ENCODE measurements around the gene RDH8.

The RDH8 gene

GRCh38 chr19:10036601-10037071, 23.4 kb downstream of the RDH8 start:
- TF ChIP-seq ZFX (IDR thresholded peaks at IDR 0.05; ENCODE audit: borderline replicate concordance) = no peak
- no peak for TF ChIP-seq CTCF (IDR thresholded peaks at IDR 0.05)
- no peak overlapping the region for H3K27ac ChIP-seq

GRCh38 chr19:10037367-10037766, 24.1 kb downstream of the RDH8 start:
- no peak overlapping the region for H3K27ac ChIP-seq
- TF ChIP-seq ZFX (IDR thresholded peaks at IDR 0.05; ENCODE audit: borderline replicate concordance) (no peak), CTCF (IDR thresholded peaks at IDR 0.05) (no peak)

GRCh38 chr19:10037809-10038208, 24.5 kb downstream of the RDH8 start:
- no peak for TF ChIP-seq CTCF (IDR thresholded peaks at IDR 0.05)
- no peak overlapping the region for H3K27ac ChIP-seq

- TF ChIP-seq CTCF (IDR thresholded peaks at IDR 0.05) (no peak), ZFX (IDR thresholded peaks at IDR 0.05; ENCODE audit: borderline replicate concordance) (no peak)
- no peak overlapping the region for H3K27ac ChIP-seq
Observed at GRCh38 chr19:10043286-10043927, 30.1 kb downstream of the RDH8 start.

- no peak overlapping the region for H3K27ac ChIP-seq
- TF ChIP-seq CTCF (IDR thresholded peaks at IDR 0.05) (no peak), ZFX (IDR thresholded peaks at IDR 0.05; ENCODE audit: borderline replicate concordance) (no peak)
Observed at GRCh38 chr19:10044390-10044789, 31.1 kb downstream of the RDH8 start.

GRCh38 chr19:10045371-10045770, 32.1 kb downstream of the RDH8 start:
- H3K27ac ChIP-seq = no peak overlapping the region
- TF ChIP-seq ZFX (IDR thresholded peaks at IDR 0.05; ENCODE audit: borderline replicate concordance) = no peak
- TF ChIP-seq CTCF (IDR thresholded peaks at IDR 0.05) = no peak

- no peak overlapping the region for H3K27ac ChIP-seq
- TF ChIP-seq CTCF (IDR thresholded peaks at IDR 0.05) (no peak), ZFX (IDR thresholded peaks at IDR 0.05; ENCODE audit: borderline replicate concordance) (no peak)
Observed at GRCh38 chr19:10049626-10050025, 36.3 kb downstream of the RDH8 start.

Data from 22Rv1 (cell line).